Activated CD4-positive, alpha-beta T cell treated with anti-CD3 and anti-CD28 coated beads, Interleukin-2, amount 50 U/mL, for 16 hours (primary cell): ENCODE data around the gene TCFL5.
A peak's percentile ranks its signal among the peaks of the same experiment; 100 is the strongest.
"Not testable (repeated sequence)": the region's sequence is repeated elsewhere in the genome, so short reads cannot be mapped to it uniquely, and the experiment has no call there.

Source experiments
- DNase-seq: peaks from one replicate; pipeline ENCODE4 v3.0.0-alpha.2; 2020

TCFL5 gene

DNA sequence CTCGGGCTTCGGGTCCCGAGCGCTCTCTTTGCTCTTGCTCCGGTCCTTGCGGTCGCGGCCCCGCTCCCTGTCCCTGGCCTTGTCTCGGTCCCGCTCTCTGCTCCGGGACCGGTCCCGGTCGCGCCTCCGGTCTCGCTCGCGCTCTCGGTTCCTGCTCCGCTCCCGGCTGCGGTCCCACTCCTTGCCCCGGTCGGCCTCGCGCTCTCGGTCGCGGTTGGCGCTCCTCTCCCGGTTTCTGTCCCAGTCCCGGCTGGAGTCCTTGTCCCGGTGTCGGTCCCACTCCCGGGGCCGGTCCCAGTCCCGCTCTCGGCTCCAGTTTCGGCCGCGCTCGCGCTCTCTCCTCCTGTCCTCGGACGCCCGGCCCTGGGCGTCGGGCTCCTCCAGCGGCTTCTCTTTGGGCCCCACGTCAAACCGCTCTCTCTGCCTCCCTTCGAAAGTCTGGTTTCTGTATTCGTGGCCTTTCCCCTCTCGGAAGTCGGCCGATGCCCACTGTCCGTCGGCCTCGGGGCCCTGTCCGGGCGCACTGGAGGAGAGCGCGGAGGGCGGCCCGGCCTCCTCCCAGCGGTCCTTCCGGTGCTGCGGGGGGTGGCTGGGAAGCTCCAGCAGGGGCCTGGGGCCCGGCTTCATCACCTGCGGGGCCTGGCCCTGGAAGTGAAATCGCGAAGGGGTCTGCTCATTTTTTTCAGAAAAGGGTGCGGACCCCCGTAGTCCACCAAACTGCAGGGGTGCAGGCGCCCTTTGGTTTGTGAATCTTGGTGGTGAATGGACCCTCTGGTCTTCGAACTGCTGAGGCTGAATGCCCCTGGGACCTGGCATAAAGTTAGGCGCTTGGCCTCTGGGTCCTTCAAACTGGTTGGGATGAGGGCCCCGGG, 17.9 kb upstream of the TCFL5 start:
- no peak for DNase-seq

DNA sequence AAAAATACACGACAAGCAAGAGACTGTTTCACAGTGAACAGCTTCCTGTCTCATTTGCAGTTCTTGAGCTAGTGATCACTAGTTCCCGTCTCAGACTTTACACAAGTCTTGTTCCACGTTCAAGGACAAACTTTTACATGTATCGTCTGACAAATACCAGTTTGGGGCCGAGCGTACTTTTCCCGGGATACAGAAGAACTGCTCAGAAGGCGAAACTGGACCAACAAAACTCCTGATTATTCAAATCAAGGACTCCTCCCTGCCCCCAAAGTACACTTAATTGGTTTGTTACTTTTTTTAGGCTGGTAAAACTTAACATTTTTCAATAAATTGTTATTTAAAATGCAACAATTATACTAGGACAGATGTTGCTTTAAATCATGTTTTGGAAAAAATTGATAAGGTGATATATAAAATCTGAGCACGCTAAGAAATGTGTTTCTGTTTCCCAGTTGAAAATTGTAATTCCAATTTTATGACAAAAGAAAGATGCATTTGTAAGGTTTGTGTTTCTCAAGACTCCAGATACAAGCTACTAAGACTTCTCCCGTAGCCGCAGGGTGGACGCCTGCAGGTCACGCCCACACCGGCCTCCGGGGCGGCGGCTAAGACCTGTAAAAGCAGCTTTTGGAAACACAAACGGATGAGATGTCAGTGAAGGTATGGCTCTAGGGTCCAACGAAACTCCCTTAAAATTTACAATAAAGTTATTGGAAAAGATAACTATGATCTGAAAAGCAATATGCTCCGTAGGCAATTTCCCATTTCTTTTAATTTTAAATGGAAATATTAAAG, 16.8 kb upstream of the TCFL5 start:
- DNase-seq: no peak

DNA sequence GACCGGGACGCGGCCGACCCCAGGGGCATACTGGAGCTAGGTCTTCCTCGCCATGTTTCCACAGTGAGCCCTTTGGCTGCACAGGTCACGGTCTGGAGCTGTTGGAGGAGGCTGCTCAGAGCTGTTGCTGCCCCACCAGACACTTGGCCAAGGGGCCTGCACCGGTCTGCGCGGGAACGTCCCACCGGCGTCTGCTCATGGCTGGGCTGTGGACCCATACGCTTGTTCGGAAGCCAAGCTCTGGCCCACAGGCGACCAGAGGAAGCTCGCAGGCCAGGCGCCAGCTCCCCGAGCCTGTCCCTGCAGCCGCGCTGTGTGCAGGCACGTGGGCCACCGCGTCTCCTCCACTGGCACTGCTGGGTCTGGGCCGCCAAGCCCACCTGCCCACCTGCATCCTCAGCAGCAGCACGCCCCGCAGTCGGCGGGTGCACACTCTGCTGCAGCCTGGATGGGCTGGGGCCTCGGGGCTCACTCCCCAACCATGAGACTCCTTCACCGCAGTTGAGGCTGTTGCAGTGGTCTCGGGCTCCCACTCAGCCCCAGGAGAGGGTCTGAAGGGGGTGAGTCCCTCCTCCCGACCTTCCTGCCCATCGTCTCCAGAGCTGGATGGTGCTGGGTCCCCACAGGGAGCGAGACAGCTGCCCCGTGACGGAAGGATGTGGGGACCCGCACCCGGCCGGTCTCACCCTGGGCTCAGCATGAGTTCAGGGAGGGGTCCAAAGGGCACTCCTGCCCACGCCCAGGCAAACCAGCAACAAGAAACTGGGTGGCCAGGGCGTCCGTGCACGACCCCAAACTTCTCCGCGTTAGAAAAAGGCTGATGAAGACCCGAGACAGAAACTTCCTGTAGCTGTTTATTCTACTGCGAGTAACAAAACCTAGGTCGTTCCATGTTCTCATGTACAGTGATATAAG, 15.5 kb upstream of the TCFL5 start:
- no peak for DNase-seq

DNA sequence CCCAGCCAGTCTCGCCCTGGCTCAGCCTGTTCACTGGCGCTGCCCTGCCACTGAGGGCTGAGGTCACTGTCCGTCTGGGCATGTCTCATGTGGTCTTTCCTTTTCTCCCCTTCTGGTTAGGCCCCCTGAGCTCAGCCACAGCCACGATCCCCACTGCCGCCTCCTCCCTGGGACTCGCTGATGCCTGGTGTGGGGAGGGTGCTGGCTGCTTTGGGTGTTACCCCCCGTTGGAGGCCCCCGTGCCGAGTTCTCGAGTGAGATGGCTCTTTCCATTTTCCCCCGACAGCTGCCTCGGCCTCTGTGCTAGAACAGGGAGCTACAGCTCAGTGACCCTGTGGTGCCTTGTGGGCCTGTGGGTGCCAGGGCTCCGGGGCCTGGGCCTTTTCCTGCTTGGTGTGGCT, 14.9 kb upstream of the TCFL5 start:
- no peak for DNase-seq

DNA sequence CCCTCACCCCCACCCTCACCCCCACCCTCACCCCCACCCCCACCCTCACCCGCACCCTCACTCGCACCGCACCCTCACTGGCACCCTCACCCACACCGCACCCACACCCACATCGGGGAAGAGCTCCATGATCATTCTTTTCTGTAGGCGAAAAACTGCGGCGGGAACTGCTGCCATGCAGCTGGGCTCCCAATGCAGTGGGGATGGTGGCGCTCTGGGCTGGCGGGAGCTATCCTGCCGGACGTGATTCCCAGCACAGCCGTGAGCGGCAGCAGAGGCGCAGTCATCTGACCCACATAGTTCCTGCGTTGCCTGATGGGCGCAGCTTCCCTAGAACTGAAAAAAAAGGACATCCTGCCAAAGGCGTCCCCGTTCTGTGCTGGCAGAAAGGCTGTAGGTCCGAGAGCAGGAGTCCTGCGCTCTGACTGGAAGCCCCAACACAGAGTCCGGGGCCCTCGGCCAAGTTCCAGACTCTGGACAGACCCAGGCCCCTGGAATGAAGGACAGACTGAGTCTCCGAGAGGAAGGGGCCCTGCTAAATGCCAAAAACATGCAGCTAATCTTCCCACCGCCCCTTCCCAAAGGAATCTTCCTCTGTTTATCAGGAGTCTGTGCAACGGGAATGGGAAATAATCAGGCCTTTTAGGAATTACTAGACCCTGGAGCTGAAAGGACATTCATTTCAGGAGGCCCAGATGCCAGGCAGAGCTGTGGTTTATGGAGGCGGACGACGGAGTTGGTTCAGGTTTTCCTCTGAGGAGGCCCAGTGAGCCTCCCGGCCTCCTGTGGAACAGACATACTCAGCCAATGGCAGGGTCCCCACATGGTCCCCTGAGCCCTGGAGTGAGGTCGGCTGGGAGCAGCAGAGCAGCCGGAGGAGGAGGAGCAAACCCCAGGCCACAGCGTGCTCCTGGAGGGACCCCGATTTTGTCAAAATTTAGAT, 14.1 kb upstream of the TCFL5 start:
- no peak for DNase-seq

DNA sequence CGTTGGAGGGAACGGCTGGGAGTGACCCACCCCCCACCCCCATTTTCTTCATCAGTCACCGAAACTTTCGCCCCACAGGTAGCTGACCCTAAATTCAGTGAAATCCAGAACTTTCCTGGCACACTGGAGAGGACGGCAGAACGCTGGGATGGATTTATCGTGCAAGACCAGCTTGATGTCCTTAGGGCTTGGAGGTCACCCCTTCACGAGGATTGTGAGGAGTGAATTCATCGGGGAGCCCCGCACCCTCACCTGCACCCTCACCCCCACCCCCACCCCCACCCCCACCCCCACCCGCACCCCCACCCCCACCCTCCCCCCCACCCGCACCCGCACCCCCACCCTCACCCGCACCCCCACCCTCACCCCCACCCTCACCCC, 13.3 kb upstream of the TCFL5 start:
- no peak for DNase-seq

DNA sequence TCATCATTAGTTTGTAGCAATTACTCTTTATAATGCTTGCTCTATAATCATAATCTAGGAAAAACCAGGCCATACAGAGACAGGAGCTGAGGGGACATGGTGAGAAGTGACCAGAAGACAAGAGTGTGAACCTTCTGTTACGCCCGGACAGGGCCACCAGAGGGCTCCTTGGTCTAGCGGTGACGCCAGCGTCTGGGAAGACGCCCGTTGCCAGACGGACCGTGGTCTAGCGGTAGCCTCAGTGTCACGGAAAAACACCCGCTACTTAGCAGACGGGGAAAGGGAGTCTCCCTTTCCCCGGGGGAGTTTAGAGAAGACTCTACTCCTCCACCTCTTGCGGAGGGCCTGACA, 12.0 kb upstream of the TCFL5 start:
- peak; percentile 41 for DNase-seq

DNA sequence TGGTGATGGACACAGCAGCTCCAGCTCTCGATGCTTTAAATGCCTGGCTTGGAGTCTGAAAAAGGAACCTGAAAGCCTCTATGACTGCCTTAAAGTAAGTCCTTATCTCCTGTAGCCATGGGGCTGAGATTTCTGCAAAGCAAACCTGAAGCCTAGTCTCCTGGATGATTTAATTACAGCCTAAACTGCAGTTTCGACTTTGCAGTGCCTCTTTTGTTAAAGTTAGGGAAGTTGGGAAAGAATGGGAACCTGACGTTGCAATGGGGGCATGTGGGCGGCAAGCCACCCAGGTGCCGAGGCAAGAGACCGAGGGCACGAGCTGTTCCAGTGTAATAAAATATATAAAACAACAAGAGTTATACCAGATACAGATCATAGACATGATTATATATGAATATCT, 11.7 kb upstream of the TCFL5 start:
- no peak for DNase-seq

DNA sequence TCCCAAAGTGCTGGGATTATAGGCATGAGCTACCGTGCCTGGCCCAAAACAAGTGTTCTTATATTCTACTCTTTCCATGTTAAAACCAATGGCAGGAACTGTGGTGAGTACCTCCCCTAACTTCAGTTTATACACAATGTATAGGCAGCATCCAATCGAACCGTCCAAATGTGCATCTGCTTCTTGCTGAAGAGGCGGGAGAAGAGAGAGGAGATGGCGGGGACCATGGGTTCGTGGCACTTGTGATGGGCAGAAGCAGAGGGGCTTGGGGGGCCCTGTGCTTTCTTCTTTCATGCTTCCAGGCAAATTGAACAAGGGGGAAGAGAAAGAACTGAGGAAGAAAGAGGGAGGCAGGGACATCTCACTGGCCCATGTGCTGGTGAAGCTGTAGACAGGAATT, 11.2 kb upstream of the TCFL5 start:
- DNase-seq: no peak

DNA sequence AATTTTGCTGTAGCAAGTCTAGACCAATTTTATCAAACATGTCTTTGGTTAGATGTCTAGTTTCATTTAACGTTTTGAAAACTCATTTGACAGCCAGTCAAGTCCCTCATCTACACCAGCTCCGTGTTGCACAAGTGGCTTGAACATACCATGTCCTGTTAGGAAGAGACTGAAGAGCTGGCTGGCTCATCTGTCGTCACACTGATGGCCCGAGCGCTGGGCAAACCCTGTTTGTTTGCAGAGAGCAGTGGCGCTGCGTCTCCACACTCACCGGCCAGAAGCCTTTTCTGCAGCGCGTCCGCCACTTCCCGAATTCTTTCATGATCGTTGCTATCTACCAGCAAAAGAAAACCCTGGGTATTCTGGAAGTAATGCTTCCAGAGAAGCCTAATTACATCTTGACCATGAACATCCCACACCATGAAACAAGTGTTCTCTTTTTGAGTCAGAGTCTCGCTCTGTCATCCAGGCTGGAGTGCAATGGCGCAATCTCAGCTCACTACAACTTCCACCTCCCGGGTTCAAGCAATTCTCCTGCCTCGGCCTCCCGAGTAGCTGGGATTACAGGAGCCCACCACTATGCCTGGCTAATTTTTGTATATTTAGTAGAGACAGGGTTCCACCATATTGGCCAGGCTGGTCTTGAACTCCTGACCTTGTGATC, 10.7 kb upstream of the TCFL5 start:
- no peak for DNase-seq

DNA sequence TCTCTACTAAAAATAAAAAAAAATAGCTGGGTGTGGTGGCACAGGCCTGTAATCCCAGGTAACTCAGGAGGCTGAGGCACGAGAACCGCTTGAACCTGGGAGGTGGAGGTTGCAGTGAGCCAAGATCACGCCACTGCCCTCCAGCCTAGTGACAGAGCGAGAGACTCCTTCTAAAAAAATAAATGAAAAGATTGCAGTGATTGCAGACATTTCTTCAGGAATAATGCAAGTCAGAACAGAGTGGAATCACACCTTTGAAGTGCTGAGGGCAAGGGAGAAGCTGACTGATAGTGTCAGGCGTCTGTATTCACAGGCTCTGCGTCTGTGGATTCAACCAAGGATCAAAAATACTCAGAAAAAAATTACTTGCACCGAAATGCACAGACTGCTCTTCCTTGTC, 2.6 kb upstream of the TCFL5 start:
- DNase-seq: no peak

DNA sequence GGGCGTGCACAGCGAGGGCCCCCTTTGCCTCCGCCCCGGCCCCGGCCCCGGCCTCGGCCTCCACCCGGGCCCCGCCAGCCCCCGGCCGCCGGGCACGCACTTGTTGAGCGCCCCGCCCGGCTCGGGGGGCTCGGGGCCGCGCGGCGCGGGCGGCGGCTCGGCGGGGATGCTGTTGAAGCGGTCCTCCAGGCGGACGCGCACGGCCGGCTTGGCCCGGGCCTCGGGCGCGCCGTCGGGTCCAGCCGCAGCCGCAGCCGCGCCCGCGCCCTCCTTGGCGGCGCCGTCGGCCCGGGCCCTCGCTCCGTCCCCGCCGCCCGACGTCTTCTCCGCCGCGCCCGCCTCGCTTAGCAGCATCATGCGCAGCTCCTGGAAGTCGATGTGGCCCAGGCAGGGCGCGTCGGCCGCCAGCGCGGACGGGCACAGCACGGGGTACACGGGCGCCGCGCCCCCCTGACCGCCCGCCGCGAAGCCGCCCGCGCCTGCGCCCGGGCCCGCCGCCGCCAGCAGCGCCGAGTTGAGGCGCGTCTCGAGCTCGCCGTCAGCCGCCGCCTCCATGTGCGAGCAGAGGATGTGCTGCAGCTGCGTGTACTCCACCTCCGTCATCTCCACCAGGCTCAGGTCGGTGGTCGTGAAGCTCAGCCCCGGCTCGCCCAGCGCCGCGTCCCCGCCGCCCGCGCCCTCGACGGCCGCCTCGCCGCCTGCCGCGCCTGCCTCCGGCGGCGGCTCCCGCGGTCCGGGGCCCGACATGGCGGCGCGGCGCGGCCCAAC, 514 bp downstream of the TCFL5 start:
- DNase-seq: peak; percentile 27

DNA sequence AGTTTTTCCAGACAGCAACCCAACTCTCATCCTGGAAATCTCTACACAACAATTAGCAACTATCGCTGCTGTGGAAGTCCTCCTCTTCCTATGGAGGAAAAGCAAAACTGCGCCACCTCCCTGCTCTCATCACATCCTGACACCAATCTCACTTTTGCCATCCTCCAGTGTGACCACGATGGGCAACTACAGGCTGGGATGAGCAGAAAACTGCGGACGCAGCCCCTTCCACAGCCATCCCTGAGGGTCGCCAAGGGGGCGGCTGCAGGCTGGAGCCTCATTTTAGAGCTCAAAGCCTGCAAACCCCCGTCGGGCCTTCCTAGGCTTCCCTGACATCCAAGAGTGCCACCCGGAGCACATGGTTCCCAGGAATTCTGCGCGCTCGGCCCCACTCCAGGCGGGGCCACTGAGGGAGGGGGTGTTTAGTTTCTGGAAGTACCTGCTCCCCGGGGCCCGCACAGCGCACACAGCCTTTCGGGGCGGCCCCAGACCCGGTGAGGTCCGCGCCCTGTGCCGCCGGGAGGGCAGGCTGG, 1.2 kb downstream of the TCFL5 start:
- no peak for DNase-seq

DNA sequence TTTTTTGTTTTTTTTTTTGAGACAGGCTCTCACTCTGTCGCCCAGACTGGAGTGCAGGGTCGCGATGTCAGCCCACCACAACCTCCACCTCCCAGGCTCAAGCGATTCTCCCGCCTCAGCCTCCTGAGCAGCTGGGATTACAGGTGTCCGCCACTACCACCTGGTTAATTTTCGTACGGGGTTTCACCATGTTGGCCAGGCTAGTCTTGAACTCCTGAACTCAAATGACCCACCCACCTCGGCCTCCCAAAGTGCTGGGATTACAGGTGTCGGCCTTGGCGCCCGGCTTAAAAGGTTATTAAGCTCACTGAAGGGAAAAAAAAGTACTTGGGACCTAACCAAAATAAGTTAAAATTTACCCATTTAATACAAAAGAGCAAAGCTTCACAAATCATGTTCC, 1.9 kb downstream of the TCFL5 start:
- no peak for DNase-seq

DNA sequence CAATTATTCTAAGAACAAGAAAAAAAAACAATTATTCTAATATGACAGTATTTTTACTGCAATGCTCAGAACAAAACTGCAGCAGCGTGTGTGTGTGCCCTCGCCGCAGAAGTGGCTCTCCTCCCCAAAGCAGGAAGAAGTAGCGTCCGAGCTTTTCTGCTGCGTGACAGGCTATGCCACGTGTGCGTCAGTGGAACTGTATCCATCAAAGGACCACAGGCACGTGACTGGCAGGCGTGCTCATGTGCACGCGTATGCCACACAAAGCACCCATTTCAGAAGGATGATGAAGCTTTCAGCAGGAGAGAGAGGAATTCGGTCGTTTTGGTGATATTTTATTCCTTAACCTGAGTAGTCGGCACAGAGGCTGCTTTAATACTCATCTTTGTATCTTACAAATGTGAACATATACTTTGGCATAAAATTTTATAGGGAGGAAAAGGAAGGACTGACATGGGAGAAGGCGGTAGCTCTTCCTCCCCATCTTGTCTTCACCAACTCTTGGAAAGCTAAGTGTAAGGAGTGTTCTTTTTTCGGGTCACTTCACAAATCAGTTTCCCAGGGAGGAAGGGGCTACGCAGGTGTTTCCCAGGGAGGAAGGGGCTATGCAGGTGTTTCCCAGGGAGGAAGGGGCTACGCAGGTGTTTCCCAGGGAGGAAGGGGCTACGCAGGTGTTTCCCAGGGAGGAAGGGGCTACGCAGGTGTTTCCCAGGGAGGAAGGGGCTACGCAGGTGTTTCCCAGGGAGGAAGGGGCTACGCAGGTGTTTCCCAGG, 3.4 kb downstream of the TCFL5 start:
- no peak for DNase-seq

DNA sequence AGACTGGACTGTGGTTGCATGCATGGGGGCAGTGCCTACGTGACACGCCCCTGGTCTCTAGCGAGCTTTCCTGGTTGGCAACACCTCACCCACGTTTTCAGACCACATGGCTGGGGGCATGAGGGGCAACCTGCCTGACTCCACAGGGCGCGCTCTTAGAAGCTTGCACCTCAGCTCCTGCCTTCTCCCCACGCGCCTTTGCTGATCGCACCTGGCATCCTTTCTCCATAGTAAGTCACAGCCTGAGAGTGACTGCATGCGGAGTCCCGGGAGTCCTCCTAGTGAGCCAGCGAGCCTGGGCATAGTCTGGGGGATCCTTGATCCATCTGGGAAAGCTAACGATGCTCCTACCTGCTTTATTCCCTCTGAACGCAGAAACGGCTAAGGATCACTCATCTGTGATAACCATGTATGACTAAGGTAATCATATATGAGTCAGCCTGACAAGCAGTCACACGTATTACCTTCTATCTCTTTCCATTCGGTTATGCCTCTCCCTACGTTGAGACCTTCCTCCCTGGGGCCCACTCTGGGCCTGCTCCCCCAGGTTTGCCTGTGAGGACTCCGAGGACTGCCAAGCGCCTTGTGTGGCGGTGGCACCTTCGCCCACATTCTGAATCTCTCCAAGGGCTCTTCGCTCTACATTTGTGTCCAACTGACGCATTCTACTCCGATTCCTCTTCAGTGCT, 4.5 kb downstream of the TCFL5 start:
- DNase-seq: peak; percentile 23

DNA sequence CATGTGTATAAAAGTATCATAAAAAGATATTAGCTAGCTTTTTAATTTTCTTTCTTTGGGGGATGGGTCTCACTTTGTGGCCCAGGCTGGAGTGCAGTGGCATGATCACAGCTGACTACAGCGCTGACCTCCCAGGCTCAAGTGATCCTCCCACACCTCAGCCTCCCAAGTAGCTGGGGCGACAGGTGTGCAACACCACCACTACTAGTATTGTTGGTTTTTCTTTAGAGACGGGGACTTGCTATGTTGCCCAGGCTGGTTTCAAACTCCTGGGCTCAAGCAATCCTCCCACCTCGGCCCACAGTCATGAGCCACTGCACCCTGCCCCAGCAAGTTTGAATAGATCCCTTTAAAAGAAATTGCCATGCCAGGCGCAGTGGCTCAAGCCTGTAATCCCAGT, 6.5 kb downstream of the TCFL5 start:
- no peak for DNase-seq

DNA sequence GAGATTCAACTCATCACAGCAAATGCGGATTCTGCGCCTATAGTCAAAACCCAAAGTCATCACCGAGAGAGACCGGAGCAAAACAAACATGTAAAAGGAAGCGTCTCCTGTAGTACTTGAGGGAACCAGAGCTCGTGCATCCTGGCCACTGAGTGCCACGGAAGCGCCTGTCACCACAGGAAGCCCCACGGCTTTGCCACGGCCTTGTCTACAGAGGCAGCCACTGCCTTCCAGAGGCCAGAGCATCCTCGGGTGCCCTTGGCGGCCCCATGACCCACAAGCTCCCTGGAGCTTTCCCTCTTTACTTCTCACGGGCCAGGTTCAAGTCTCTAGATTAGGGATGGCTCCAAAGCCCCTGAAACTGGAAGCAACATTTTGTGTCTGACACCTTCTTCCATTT, 7.5 kb downstream of the TCFL5 start:
- DNase-seq: no peak

DNA sequence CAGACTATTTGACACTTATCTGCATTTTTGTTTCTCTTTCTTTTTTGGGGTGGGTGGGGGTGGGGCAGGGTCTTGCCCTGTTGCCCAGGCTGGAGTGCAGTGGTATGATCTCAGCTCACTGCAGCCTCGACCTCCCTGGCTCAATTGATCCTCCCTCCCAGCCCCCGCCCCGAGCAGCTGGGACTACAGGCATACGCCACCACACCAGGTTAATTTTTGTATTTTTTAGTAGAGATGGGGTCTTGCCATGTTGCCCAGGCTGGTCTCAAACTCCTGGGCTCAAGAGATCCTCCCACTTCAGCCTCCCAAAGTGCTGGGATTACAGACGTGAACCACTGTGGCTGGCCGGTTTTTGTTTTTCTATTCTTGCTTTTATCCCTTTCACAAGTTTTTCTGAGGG, 8.3 kb downstream of the TCFL5 start:
- DNase-seq: not testable (repeated sequence)
